SKM-1 treated with dmso at 0.1 percent for 144 hours (cell line): ENCODE measurements around the gene PSMB5.

Experiments
- DNase-seq: peaks from one replicate; lab custom pipeline; 2025; ENCODE audit not compliant: unreplicated experiment; lab: John Stamatoyannopoulos, UW

PSMB5 gene

GRCh38 chr14:22995889-22996625, 38.6 kb downstream of the PSMB5 start:
- no peak for DNase-seq

- DNase-seq: no peak
These were observed 39.9 kb downstream of the PSMB5 start for GRCh38 chr14:22994762-22995275.

- DNase-seq: no peak
These were observed 41.2 kb downstream of the PSMB5 start for GRCh38 chr14:22993517-22993916.

- no peak for DNase-seq
These were observed 42.8 kb downstream of the PSMB5 start for GRCh38 chr14:22991852-22992251.

GRCh38 chr14:22987291-22987690, 47.4 kb downstream of the PSMB5 start:
- no peak for DNase-seq

GRCh38 chr14:22986508-22987054, 48.1 kb downstream of the PSMB5 start:
- DNase-seq: peak; percentile 65

- DNase-seq: no peak
These were observed 48.7 kb downstream of the PSMB5 start for GRCh38 chr14:22985894-22986507.

- no peak for DNase-seq
These were observed 49.6 kb downstream of the PSMB5 start for GRCh38 chr14:22984959-22985658.

- peak; percentile 63 for DNase-seq
These were observed 52.0 kb downstream of the PSMB5 start, which contains the start of gene AJUBA for GRCh38 chr14:22982477-22983245. Gene AJUBA (minus strand): TSS chr14:22982551. CDS start chr14:22982266, 285 bp downstream.

- no peak for DNase-seq
These were observed 52.7 kb downstream of the PSMB5 start for GRCh38 chr14:22981876-22982476.

- no peak for DNase-seq
These were observed 53.4 kb downstream of the PSMB5 start for GRCh38 chr14:22981090-22981875.

GRCh38 chr14:22980672-22981089, 54.0 kb downstream of the PSMB5 start:
- DNase-seq: no peak

GRCh38 chr14:22979748-22980392, 54.8 kb downstream of the PSMB5 start:
- DNase-seq: no peak

GRCh38 chr14:22978981-22979671, 55.6 kb downstream of the PSMB5 start:
- DNase-seq: no peak

- no peak for DNase-seq
These were observed 56.2 kb downstream of the PSMB5 start for GRCh38 chr14:22978487-22978837.

- no peak for DNase-seq
These were observed 56.8 kb downstream of the PSMB5 start for GRCh38 chr14:22977684-22978486.

GRCh38 chr14:22977434-22977683, 57.3 kb downstream of the PSMB5 start:
- no peak for DNase-seq
